AG10803 (cell line): ENCODE data around the gene NLRP4.

ENCODE experiments used
- DNase-seq: peaks from one replicate; pipeline ENCODE4 v3.0.0; 2010; ENCODE audit warnings: low read depth
- H3K4me3 ChIP-seq: 2 replicates; pipeline ENCODE4 v1.5.1; 2011; ENCODE audit warnings: mild to moderate bottlenecking, low read length, control low read depth
- CTCF ChIP-seq: conservative IDR thresholded peaks from 2 replicates; pipeline ENCODE4 v1.5.1; 2011; ENCODE audit warnings: mild to moderate bottlenecking, low read length, control low read depth, inconsistent platforms

Gene NLRP4

GRCh38 chr19:55838906-55839305 is 2.6 kb downstream of the NLRP4 start:
- no peak for TF ChIP-seq CTCF
- H3K4me3 ChIP-seq: no peak overlapping the region
- no peak for DNase-seq

- no peak for TF ChIP-seq CTCF
Observed at GRCh38 chr19:55855160-55855559, 18.8 kb downstream of the NLRP4 start.

GRCh38 chr19:55857149-55857548 is 20.8 kb downstream of the NLRP4 start:
- H3K4me3 ChIP-seq: no peak overlapping the region
- no peak for TF ChIP-seq CTCF
- no peak for DNase-seq

More at GRCh38 chr19:55855160-55855559, 18.8 kb downstream of the NLRP4 start:
- no peak overlapping the region for H3K4me3 ChIP-seq
- DNase-seq: no peak

- no peak for TF ChIP-seq CTCF
- no peak for DNase-seq
- H3K4me3 ChIP-seq: no peak overlapping the region
Observed at GRCh38 chr19:55857974-55858373, 21.6 kb downstream of the NLRP4 start.

- H3K4me3 ChIP-seq: no peak overlapping the region
- no peak for DNase-seq
- TF ChIP-seq CTCF: no peak
Observed at GRCh38 chr19:55858401-55858800, 22.1 kb downstream of the NLRP4 start.

- DNase-seq: no peak
- no peak overlapping the region for H3K4me3 ChIP-seq
- TF ChIP-seq CTCF: no peak
Observed at GRCh38 chr19:55858969-55859368, 22.6 kb downstream of the NLRP4 start.

- no peak for TF ChIP-seq CTCF
Observed at GRCh38 chr19:55866521-55866920, 30.2 kb downstream of the NLRP4 start.

More at GRCh38 chr19:55866521-55866920, 30.2 kb downstream of the NLRP4 start:
- no peak overlapping the region for H3K4me3 ChIP-seq
- no peak for DNase-seq
